ENCODE measurements around the gene SLC38A11. TPM values are rescaled to one million over a fixed set of nuclear protein-coding genes. Genes with fewer than 3 reads are reported as not detected.

Gene SLC38A11
- total RNA-seq, 1 donor from 2014 or later: 0.48 TPM

DNA sequence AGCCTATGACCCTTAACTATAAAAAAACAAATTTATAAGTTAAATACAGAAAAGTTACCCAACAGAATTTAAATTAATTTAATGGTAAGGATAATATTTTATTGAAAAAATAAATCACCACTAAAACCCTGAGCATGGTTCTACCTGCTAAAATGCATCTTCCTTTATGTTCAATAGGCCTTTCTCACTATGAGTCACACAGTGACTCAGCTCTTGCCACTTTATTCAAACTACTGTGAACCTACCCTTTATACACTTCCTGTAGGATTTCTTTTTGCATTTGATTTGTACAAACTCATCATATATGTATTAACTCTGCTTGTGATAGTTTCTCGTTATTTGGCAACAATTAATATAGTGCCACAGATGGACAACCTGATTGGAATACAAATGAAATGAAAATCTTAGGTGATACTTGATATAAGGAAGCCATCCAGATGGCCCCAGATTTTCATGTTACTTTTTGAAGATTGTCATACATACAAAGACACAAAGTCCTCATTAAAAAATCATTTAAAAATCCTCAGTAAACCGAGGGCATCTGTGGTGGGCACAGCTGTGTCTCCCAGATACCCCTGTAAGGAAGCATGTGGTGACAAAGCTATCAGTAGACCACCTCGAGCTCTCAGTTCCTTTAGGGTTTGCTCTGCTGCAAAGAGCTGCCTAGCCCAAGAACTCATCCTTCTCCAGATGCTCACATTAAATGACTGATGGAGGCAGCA is 58.5 kb downstream of the SLC38A11 start:
- intact Hi-C loops (cut with DNase I): no loop called here
- no peak for ATAC-seq (ENCODE audit: poor library complexity)
- DNase-seq: no peak

DNA sequence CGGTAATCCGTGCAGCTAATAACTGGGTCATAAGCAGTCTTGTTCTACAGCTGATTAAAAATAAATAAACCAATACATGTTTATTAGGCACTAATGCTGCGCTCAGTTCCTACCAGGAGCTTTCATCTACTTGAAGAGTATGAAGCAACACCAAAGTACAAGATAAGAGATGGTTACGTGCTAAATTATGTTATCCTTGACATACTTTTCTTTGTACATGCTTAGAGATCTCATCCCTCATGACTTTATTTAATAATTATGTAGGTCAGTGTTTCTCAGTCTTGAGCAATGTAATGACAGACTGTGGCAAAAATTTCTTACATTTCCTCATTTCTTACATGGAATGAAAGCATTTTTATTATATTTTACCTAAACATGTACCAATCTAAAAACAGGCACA is 59.1 kb downstream of the SLC38A11 start:
- intact Hi-C loops (cut with DNase I): no loop called here
- ATAC-seq (ENCODE audit: poor library complexity) (no peak), DNase-seq (no peak)

DNA sequence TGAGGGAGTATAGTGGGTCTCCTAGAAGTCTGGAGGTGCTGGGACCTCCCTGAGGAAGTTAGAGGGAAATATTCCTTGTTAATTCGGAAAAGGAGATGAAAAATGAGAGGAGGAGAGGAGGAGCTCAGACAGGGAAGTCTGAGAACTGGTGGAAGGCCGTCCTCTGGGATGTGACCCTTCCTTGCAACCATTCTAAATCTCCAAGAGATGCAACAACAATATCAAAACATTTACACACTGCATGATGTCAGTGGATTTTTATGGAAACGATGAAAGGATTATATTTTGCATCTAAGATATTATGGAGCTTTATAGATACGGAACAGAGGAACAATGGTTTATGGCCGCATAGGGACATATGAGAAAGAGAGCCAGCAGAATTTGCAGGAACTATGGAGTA is 63.9 kb downstream of the SLC38A11 start:
- ATAC-seq (ENCODE audit: poor library complexity) (no peak), DNase-seq (no peak)
- intact Hi-C loops (cut with DNase I): no loop called here

DNA sequence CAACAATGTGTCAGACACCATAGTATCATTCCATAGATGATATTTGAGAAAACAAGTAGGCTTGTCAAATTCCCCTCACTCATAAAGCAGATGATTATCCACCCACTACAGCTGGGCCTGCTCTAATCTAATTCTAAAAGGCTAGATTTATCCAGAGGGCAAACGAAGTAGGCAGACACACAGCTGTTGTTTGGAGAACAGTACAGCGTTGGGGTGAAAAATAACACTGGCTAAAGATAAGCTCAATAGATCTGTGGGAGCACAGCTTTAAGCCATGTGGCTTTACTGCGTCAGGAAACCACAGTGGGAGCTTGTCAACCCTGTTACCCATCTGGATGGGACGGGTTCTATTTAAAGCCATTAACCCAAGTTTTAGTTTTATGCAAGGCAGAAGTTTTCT is 64.8 kb downstream of the SLC38A11 start:
- ATAC-seq (ENCODE audit: poor library complexity) (no peak), DNase-seq (no peak)
- intact Hi-C loops (cut with DNase I): no loop called here

DNA sequence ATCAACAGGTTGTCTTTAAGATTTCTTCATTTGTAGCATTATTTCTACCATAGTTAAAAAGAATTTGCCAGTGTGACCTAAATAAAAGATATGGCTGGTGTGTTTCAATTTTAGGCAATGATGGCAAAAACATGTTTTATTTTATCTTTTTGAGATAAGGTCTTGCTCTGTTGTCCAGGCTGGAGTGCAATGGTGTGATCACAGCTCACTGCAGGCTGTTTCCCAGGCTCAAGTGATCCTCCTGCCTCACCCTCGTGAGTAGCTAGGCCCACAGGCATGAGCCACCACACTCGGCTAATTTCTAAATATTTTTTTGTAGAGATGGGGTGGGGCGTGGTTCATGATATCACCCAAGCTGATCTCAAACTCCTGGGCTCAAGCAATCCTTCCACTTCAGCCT is 66.7 kb downstream of the SLC38A11 start:
- DNase-seq: no peak
- intact Hi-C loops (cut with DNase I): no loop called here
- no peak for ATAC-seq (ENCODE audit: poor library complexity)

DNA sequence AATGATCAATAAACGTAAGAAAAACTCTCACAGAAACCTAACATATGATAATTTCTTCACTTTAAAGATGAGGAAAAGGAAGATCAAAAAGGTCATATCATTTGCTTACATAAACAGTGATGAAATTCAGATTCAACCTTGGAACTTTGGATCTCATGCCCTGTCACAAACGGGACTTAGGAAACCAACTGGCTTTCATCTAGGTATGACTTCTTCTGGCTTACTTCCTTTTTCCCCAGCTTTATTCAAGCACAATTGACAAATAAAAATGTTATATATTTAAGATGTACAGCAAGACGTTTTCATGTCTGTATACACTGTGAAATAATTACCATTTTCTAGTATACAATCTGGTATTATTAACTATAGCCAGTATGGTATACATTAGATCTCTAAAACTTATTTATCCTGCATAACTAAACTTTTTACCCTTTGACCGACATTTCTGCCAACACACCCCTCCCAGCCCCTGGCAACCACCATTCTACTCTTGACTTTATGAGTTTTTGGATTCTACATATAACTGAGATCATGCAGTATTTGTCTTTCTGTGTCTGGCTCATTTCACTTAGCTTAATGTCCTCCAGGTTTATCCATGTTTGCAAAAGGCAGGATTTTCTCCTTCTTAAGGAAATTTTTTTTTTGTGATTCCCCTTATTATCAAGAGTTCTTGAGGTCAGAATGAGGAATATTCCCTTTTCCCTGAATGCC is 67.7 kb downstream of the SLC38A11 start:
- intact Hi-C loops (cut with DNase I): no loop called here
- ATAC-seq (ENCODE audit: poor library complexity): no peak

DNA sequence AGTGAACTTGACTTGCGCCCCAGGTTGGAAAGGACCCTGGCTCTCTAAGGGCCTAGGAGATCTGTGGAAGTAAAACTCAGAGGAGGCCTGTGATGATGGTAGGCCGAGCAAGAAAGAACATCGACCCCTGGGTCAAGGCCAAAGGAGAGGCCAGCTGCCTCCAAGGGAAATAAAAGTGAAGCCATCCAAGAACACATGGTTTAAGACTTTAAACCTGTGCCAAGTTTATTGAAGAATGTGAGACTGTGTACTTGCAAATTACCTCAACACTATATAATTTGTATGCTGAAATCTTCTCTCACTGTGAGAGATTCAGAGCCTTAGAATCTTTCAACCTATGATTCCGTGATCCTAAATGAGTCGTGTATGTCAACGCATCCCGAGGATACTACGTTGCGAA is 73.0 kb downstream of the SLC38A11 start:
- intact Hi-C loops (cut with DNase I): no loop called here

More for the DNA sequence above, 67.7 kb downstream of the SLC38A11 start:
- no peak for DNase-seq

DNA sequence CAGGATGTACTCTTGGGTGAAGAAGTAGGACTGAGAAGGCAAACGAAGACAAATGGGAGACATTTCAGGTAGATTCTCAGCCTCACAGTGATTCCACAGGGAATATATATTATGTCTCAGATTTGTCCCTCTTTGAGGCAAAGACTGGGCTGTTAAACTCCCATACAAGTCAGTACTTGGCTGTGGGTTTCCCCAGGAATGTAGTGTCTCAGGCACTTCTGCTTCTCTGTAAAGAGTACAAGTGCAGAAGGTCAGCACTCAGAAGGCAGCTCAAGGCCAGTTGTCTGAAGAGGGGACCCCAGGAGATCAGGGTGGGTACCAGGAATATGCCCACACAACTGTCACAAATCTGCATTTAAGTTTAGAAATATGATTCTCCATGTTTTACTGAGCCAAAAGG is 73.8 kb downstream of the SLC38A11 start:
- intact Hi-C loops (cut with DNase I): no loop called here
- ATAC-seq (ENCODE audit: poor library complexity) (no peak), DNase-seq (no peak)

More for the DNA sequence above, 73.0 kb downstream of the SLC38A11 start:
- no peak for ATAC-seq (ENCODE audit: poor library complexity)
- DNase-seq: no peak

DNA sequence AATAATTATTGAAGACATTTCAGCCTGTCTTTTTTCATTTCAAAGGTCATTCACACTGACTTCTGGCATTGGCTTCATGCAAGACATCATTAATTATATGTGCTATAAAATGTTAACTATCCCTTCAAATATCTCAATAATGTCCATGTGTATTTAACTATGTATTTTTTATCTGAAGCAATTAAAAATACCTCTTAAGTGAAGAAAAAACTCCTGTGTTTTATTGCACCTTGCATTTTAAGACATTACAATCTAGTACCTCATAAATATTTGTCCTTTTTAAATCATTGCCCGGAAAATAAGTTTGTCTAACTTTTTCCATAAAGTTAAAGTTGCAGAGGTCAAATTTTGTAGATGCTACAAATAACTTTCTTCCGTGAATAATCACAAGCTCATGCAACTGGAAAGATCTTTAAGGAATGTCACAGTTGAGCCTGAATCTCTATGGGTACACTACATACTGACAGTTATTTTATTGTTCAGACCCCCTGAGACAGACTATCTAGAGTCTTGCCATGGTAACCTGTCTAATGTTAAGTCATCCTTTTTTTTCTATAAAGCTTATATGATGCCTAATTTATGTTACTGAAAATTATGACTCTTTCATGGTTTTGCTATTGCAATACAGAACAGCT is 75.3 kb downstream of the SLC38A11 start:
- no peak for ATAC-seq (ENCODE audit: poor library complexity)
- DNase-seq: no peak
- intact Hi-C loops (cut with DNase I): no loop called here

DNA sequence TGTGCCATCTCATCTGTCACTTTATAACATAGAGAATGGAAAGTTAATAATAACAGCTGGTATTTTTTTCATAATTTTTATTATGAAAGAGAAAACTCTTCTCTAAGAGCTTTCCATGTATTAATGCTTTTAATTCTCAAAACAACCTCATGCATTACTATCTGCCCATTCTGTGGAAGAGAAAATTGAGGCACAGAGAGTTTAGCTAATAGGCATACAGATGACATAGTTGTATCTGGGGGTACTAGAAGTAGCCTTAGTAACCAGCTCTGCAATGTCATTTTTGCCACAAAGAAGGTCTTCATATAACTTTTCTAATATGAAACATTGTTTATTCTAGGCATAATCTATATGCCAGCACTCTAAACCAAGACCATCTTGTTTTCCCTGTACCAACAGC is 77.4 kb downstream of the SLC38A11 start:
- intact Hi-C loops (cut with DNase I): no loop called here
- ATAC-seq (ENCODE audit: poor library complexity): no peak

DNA sequence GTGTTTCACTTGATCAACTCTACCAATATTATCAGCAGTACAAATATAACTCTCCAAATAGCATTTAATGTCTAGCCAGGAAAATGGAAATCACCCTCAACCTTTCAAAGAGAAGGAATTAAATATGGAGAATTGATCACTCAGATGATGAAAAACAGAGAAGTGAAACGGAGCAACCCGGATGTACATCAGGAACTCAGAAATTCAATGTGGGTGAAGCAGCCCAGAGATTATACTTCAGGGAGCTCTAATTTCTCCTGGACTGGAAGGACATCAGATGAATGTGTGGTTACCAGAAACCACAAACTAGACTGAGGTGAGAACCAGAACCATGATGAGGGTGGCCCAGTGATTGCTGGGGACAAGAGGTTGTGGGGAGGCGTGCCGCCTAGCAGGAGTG is 78.2 kb downstream of the SLC38A11 start:
- ATAC-seq (ENCODE audit: poor library complexity): no peak
- intact Hi-C loops (cut with DNase I): no loop called here
- no peak for DNase-seq

More for the DNA sequence above, 77.4 kb downstream of the SLC38A11 start:
- DNase-seq: no peak

DNA sequence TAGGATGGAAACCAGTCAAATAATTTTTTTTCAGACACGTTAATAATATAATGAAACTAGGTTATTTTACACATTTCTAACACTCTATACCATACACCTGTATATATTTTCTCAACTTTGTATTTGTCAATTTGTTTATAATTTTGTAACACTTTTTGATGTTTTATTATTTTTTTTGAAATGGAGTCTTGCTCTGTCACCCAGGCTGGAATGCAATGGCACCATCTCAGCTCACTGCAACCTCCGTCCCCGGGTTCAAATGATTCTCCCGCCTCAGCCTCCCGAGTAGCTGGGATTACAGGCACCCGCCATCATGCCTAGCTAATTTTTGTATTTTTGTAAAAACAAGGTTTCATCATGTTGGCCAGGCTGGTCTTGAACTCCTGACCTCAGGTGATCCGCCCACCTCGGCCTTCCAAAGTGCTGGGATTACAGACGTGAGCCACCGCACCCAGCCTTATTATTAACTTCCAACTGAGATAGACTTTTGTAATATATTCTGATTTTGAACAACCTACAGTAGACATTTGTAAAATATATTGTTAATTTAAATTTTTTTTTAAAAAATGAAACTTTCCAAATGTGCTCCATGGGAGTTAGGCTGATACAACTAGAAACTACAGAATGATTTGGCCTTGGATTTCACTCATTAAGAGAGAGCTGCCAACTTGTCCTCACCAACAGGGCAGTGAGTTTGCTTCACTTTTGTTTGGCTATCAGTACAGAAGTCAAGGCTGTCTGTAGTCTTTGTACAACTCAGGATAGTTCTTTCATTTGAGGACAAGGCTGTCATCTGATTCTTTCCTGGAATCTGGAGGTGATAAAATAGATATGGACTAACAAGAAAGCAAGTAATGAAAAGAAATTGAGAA is 79.8 kb downstream of the SLC38A11 start:
- intact Hi-C loops (cut with DNase I): no loop called here
- peak; percentile 49 for ATAC-seq (ENCODE audit: poor library complexity)
- no peak for DNase-seq

DNA sequence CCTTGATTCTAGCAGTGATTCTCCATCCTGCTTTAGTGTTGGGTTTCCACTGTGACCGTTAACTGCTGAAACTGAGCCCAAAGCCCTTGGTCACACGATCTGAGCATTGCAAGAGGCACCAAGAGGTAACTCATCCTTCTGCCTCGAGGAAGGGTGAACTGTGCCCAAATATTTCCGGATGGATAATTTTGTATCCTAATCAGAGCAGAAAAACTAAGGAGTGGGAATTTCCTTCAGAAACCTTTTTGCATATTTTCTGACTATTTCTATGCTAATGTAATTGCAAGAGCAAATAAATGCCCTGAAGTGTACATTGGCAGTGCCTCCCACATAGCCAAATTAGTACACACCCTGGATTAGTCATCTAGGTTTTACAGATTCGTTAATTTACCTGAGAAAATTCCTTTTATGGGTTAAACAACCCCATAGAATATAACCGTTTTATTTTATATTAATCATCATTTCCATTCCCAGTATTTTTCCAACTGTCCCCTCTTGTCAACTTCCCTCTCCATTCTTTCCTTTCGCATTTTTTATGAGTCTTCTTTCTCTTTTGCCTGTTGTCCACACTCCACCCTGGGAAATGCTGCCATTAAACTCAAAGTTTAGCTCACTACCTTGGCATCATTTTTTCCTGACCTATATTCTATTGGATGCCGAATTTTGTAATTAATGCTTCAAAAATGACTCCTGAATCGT is 82.0 kb downstream of the SLC38A11 start:
- intact Hi-C loops (cut with DNase I): no loop called here
- no peak for ATAC-seq (ENCODE audit: poor library complexity)
- no peak for DNase-seq

DNA sequence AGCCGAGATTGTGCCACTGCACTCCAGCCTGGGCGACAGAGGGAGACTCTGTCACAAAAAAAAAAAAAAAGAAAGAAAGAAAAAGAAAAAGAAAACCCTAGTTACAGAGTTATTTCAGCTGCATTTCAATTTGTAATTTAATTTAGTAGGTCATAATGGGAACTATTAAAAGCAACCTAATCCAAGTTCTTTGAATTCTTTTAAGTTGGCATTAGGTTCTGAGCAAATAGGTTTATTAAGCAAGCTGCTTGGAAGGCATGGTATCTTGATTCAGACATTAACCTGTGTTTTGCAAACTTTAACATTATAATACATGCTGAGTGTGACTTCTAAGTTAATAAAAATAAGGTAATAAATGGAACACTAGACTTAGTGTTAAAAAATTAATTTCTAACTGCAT is 83.9 kb downstream of the SLC38A11 start:
- ATAC-seq (ENCODE audit: poor library complexity) (no peak), DNase-seq (no peak)
- intact Hi-C loops (cut with DNase I): no loop called here

DNA sequence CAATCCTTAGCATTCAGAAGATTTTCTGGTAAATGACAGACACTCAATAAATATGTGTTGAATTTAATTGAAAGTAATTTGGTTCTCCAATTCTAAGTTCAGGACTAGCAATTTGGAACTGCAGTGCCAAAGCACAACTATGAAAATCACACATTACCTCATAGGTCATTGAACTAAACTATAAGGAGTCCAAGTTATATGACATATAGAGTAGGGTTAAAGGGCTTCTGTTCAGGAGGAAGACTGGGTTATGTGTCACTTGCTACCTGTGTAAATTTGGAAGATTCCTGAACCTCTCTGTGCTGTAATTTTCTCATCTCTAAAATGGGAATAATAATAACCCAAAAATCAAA is 85.9 kb downstream of the SLC38A11 start:
- intact Hi-C loops (cut with DNase I): no loop called here
- ATAC-seq (ENCODE audit: poor library complexity) (no peak), DNase-seq (no peak)

DNA sequence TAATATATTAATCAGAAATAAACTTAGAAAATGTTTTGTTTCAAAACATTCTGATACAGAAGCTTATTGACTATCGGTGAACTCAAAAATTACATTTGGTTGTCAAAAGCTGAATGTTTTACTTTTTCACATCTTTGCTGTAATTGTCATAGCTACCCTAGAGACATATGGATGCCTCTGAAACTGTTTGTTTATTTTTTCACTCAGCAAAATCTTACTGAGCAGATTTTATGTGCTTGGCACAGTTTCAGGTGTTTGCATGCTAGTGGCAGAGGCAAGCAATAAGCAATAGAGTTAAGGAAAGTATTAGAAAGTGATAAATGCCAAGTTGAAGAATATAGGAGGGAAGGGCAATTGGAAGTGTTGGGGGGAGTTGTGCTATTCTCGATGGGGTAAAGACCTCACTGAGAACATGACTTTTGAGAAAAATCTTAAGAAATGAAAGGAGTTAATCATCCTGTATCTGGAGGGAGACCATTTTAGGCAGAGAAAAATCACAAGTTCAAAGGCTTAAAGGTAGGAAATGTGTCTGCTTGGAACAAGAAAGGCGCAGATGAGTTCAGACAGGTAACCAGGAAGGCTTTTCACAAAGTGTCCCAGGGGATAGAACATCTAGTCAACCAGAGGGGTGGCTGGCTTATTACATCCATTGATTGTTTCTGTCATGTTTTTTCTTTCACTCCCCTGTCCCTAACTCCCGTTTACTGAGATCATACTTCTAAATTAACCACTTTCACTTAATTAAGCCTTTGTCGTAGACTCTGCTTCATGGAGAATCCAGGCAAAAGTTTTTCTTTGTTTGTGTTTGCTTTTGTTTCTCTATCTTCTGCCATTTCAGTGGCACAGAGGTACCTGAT is 86.5 kb downstream of the SLC38A11 start:
- DNase-seq: no peak
- no peak for ATAC-seq (ENCODE audit: poor library complexity)
- intact Hi-C loops (cut with DNase I): no loop called here

DNA sequence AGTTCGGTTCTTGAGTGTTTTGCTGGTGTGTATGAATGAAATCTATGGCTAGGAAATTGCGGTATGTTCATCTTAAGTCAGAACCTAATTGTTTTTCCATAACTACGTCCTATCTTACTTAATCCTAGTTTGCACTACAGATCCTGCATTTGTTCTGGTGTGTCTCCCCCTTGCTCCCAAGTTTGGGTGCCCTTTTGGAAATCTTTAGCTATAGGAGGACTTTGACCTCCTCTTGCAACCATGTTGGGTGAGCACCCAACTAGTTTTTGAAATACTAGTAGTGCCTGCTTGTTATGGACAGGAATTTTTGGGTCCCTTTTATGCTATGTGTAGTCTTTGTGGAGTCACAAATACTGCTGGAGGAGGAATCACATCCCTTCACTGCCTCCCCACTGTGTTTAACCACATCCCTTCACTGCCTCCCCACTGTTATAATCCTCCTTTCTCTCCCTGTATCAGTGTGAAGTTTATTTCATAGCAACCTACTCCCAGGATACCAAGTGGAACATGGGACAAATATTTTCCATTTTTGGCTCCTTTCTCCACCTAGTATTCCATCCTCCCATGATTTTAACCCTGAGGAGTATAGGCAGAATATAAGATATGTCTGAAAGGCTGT is 87.4 kb downstream of the SLC38A11 start:
- no peak for ATAC-seq (ENCODE audit: poor library complexity)
- DNase-seq: no peak
- intact Hi-C loops (cut with DNase I): no loop called here

Data from Right ventricle myocardium superior (tissue), 1 donor.